Activated CD4-positive, alpha-beta T cell treated with anti-CD3 and anti-CD28 coated beads, Interleukin-2, amount 10 ng/mL, durations not matched to agents 7 days and 5 days (primary cell): ENCODE results near the gene PACC1. TPM values are rescaled to one million over a fixed set of nuclear protein-coding genes. Genes with fewer than 3 reads are reported as not detected.

ENCODE experiments used
- CTCF ChIA-PET: fragments of 350-600 bp; sonication (Branson Sonifier 250); formaldehyde crosslinking; loops from one replicate; lab custom pipeline; 2021; ENCODE audit warnings: antibody characterized with exemption; lab: Charles Lee
- POLR2A ChIA-PET: fragments of 350-600 bp; sonication (Branson Sonifier 250); formaldehyde crosslinking; loops from one replicate; lab custom pipeline; 2021; ENCODE audit warnings: antibody characterized with exemption; lab: Charles Lee
- DNase-seq: peaks from one replicate; pipeline ENCODE4 v3.0.0-alpha.2; 2020
- H3K27ac Mint-ChIP-seq: one replicate; pipeline ENCODE4 v1.8.0; 2021; ENCODE audit warnings: mild to moderate bottlenecking, moderate library complexity, mixed read lengths
- H3K27me3 Mint-ChIP-seq: one replicate; pipeline ENCODE4 v1.8.0; 2021; ENCODE audit warnings: mixed read lengths
- H3K36me3 Mint-ChIP-seq: one replicate; pipeline ENCODE4 v1.8.0; 2021; ENCODE audit warnings: low read depth, mixed read lengths
- H3K4me1 Mint-ChIP-seq: one replicate; pipeline ENCODE4 v1.8.0; 2021; ENCODE audit warnings: mixed read lengths
- H3K4me3 Mint-ChIP-seq: one replicate; pipeline ENCODE4 v1.8.0; 2021; ENCODE audit warnings: mild to moderate bottlenecking, moderate library complexity, mixed read lengths
- H3K9me3 Mint-ChIP-seq: one replicate; pipeline ENCODE4 v1.8.0; 2021; ENCODE audit warnings: mixed read lengths
- total RNA-seq, 2 experiments: library from RNA; stranded (reverse); gene quantifications; one replicate each; pipeline ENCODE4 v1.2.3, GENCODE V29; 2021

The PACC1 gene
- total RNA-seq, result 10 to 100 TPM in 1 of 2 experiments, 1 to 10 TPM in 1; 9.0 to 12.2 TPM

GRCh38 chr1:212414328-212415106 is at the start of gene PACC1:
PACC1 (minus strand) TSS chr1:212414886; CDS start chr1:212414757, 129 bp downstream.
- peaks cover 27% of the 10 kb centered on the region for H3K4me1 Mint-ChIP-seq
- ChIA-PET CTCF (interaction anchor here (0.6 to 1.7 kb wide), 4 partner anchors 10 to 518 kb away, joined by 3 to 6 read pairs (median 4); no protein-coding TSS in a partner anchor), POLR2A (no interaction called here)
- H3K36me3 Mint-ChIP-seq, result peaks cover 23% of the 10 kb centered on the region
- peak within 1 kb of the TSS; percentile 90 for H3K27ac Mint-ChIP-seq
- H3K27me3 Mint-ChIP-seq, result no peaks in the 10 kb centered on the region
- H3K4me3 Mint-ChIP-seq, result peak within 1 kb of the TSS; percentile 96
- H3K9me3 Mint-ChIP-seq, result no peaks in the 10 kb centered on the region
- DNase-seq, result peak; percentile 89

GRCh38 chr1:212463565-212464285 is 49.0 kb upstream of the PACC1 start:
- DNase-seq, result no peak
- ChIA-PET POLR2A (interaction anchor here (0.7 kb wide), 1 partner anchor 19 kb away, joined by 5 read pairs; no protein-coding TSS in a partner anchor), CTCF (interaction anchor here (0.9 to 1.5 kb wide), 3 partner anchors 13 to 14 kb away, joined by 3 to 4 read pairs (median 3); no protein-coding TSS in a partner anchor)
- Mint-ChIP-seq H3K4me3 (no peak overlapping the region), H3K4me1 (peaks cover 4% of the 10 kb centered on the region), H3K9me3 (no peaks in the 10 kb centered on the region), H3K27me3 (no peaks in the 10 kb centered on the region), H3K36me3 (no peaks in the 10 kb centered on the region), H3K27ac (no peak overlapping the region)

GRCh38 chr1:212461916-212462660 is 47.4 kb upstream of the PACC1 start:
- H3K36me3 Mint-ChIP-seq, result no peaks in the 10 kb centered on the region
- no peaks in the 10 kb centered on the region for H3K9me3 Mint-ChIP-seq
- no peak overlapping the region for H3K27ac Mint-ChIP-seq
- H3K27me3 Mint-ChIP-seq, result no peaks in the 10 kb centered on the region
- POLR2A ChIA-PET, result no interaction called here
- no peak for DNase-seq
- CTCF ChIA-PET, result interaction anchor here (1.1 to 1.5 kb wide), 2 partner anchors 11 to 16 kb away, joined by 3 to 4 read pairs; no protein-coding TSS in a partner anchor
- no peak overlapping the region for H3K4me3 Mint-ChIP-seq
- peaks cover 10% of the 10 kb centered on the region for H3K4me1 Mint-ChIP-seq

- Mint-ChIP-seq H3K4me3 (no peak overlapping the region), H3K4me1 (peaks cover 10% of the 10 kb centered on the region), H3K9me3 (no peaks in the 10 kb centered on the region), H3K36me3 (no peaks in the 10 kb centered on the region), H3K27ac (no peak overlapping the region), H3K27me3 (no peaks in the 10 kb centered on the region)
- POLR2A ChIA-PET, result no interaction called here
- CTCF ChIA-PET, result no interaction called here
- no peak for DNase-seq
Observed at GRCh38 chr1:212460376-212460775, 45.7 kb upstream of the PACC1 start.

- ChIA-PET CTCF (interaction anchor here (1.1 to 5.1 kb wide), 2 partner anchors 8 to 19 kb away, joined by 3 to 35 read pairs; no protein-coding TSS in a partner anchor), POLR2A (no interaction called here)
- Mint-ChIP-seq H3K36me3 (no peaks in the 10 kb centered on the region), H3K4me3 (no peak overlapping the region), H3K27ac (no peak overlapping the region), H3K27me3 (no peaks in the 10 kb centered on the region), H3K4me1 (peaks cover 10% of the 10 kb centered on the region), H3K9me3 (no peaks in the 10 kb centered on the region)
- no peak for DNase-seq
Observed at GRCh38 chr1:212459656-212460055, 45.0 kb upstream of the PACC1 start.

- no peaks in the 10 kb centered on the region for H3K27me3 Mint-ChIP-seq
- ChIA-PET POLR2A (no interaction called here), CTCF (interaction anchor here (0.6 to 5.1 kb wide), 9 partner anchors 9 to 777 kb away, joined by 3 to 39 read pairs (median 3); partner anchors contain the start of genes DTL and INTS7)
- no peaks in the 10 kb centered on the region for H3K9me3 Mint-ChIP-seq
- H3K4me1 Mint-ChIP-seq, result peaks cover 10% of the 10 kb centered on the region
- peak; percentile 19 for DNase-seq
- no peak overlapping the region for H3K27ac Mint-ChIP-seq
- no peaks in the 10 kb centered on the region for H3K36me3 Mint-ChIP-seq
- no peak overlapping the region for H3K4me3 Mint-ChIP-seq
Observed at GRCh38 chr1:212458817-212459216, 44.1 kb upstream of the PACC1 start.

GRCh38 chr1:212457740-212458338 is 43.2 kb upstream of the PACC1 start:
- Mint-ChIP-seq H3K36me3 (no peaks in the 10 kb centered on the region), H3K27ac (no peak overlapping the region), H3K9me3 (no peaks in the 10 kb centered on the region), H3K4me3 (no peak overlapping the region), H3K4me1 (peaks cover 10% of the 10 kb centered on the region), H3K27me3 (no peaks in the 10 kb centered on the region)
- DNase-seq, result peak; percentile 79
- POLR2A ChIA-PET, result interaction anchor here (0.6 to 1.0 kb wide), 2 partner anchors 19 to 150 kb away, joined by 3 read pairs; no protein-coding TSS in a partner anchor
- CTCF ChIA-PET, result interaction anchor here (0.6 to 5.1 kb wide), 21 partner anchors 10 to 776 kb away, joined by 3 to 51 read pairs (median 3); partner anchors contain the start of genes DTL, INTS7 and NENF

- Mint-ChIP-seq H3K9me3 (no peaks in the 10 kb centered on the region), H3K36me3 (no peaks in the 10 kb centered on the region), H3K27me3 (no peaks in the 10 kb centered on the region), H3K4me1 (peaks cover 10% of the 10 kb centered on the region), H3K27ac (no peak overlapping the region), H3K4me3 (no peak overlapping the region)
- ChIA-PET CTCF (interaction anchor here (0.6 to 5.1 kb wide), 48 partner anchors 12 to 774 kb away, joined by 3 to 51 read pairs (median 4); partner anchors contain the start of genes DTL, INTS7, NENF and PACC1), POLR2A (no interaction called here)
- peak; percentile 84 for DNase-seq
Observed at GRCh38 chr1:212455803-212456528, 41.3 kb upstream of the PACC1 start.

- Mint-ChIP-seq H3K27me3 (no peaks in the 10 kb centered on the region), H3K27ac (no peak overlapping the region), H3K36me3 (no peaks in the 10 kb centered on the region), H3K9me3 (no peaks in the 10 kb centered on the region), H3K4me3 (no peak overlapping the region), H3K4me1 (peaks cover 10% of the 10 kb centered on the region)
- no peak for DNase-seq
- POLR2A ChIA-PET, result no interaction called here
- CTCF ChIA-PET, result interaction anchor here (0.8 to 5.1 kb wide), 40 partner anchors 11 to 774 kb away, joined by 3 to 51 read pairs (median 5); partner anchors contain the start of genes DTL, INTS7, NENF and PACC1
Observed at GRCh38 chr1:212455401-212455800, 40.7 kb upstream of the PACC1 start.

GRCh38 chr1:212454741-212455140 is 40.1 kb upstream of the PACC1 start:
- no peaks in the 10 kb centered on the region for H3K27me3 Mint-ChIP-seq
- H3K4me3 Mint-ChIP-seq, result no peak overlapping the region
- no peak for DNase-seq
- H3K36me3 Mint-ChIP-seq, result no peaks in the 10 kb centered on the region
- H3K27ac Mint-ChIP-seq, result peak overlapping the region; percentile 0
- H3K9me3 Mint-ChIP-seq, result no peaks in the 10 kb centered on the region
- ChIA-PET POLR2A (no interaction called here), CTCF (interaction anchor here (1.2 to 5.1 kb wide), 11 partner anchors 13 to 549 kb away, joined by 3 to 51 read pairs (median 10); partner anchors contain the start of genes DTL and INTS7)
- peaks cover 10% of the 10 kb centered on the region for H3K4me1 Mint-ChIP-seq
